IPS-11a (cell line): ENCODE data around the gene CPVL.
"Not testable (repeated sequence)": the region's sequence is repeated elsewhere in the genome, so short reads cannot be mapped to it uniquely, and the experiment has no call there.

Experiments
- H3K4me3 ChIP-seq: one replicate; pipeline ENCODE4 v1.5.1; 2013; ENCODE audit warnings: low read depth, low read length, control low read depth

CPVL gene

GRCh38 chr7:29095631-29096445, 50.5 kb downstream of the CPVL start:
- H3K4me3 ChIP-seq: no peak overlapping the region

GRCh38 chr7:29093091-29093490, 53.2 kb downstream of the CPVL start:
- H3K4me3 ChIP-seq: not testable (repeated sequence)

- H3K4me3 ChIP-seq: no peak overlapping the region
These were observed 54.6 kb downstream of the CPVL start for GRCh38 chr7:29091715-29092114.

GRCh38 chr7:29090836-29091601, 55.3 kb downstream of the CPVL start:
- no peak overlapping the region for H3K4me3 ChIP-seq

GRCh38 chr7:29090151-29090805, 56.1 kb downstream of the CPVL start:
- H3K4me3 ChIP-seq: no peak overlapping the region

GRCh38 chr7:29087840-29088170, 58.5 kb downstream of the CPVL start:
- H3K4me3 ChIP-seq: no peak overlapping the region

- H3K4me3 ChIP-seq: no peak overlapping the region
These were observed 59.8 kb downstream of the CPVL start for GRCh38 chr7:29086545-29086944.

GRCh38 chr7:29084832-29085231, 61.5 kb downstream of the CPVL start:
- no peak overlapping the region for H3K4me3 ChIP-seq

GRCh38 chr7:29080803-29081202, 65.5 kb downstream of the CPVL start:
- no peak overlapping the region for H3K4me3 ChIP-seq

- no peak overlapping the region for H3K4me3 ChIP-seq
These were observed 67.8 kb downstream of the CPVL start for GRCh38 chr7:29078311-29079260.

GRCh38 chr7:29077854-29078253, 68.5 kb downstream of the CPVL start:
- no peak overlapping the region for H3K4me3 ChIP-seq

- H3K4me3 ChIP-seq: no peak overlapping the region
These were observed 69.2 kb downstream of the CPVL start for GRCh38 chr7:29077176-29077575.

GRCh38 chr7:29076631-29077030, 69.7 kb downstream of the CPVL start:
- no peak overlapping the region for H3K4me3 ChIP-seq

GRCh38 chr7:29075606-29076005, 70.7 kb downstream of the CPVL start:
- H3K4me3 ChIP-seq: no peak overlapping the region

- no peak overlapping the region for H3K4me3 ChIP-seq
These were observed 75.0 kb downstream of the CPVL start for GRCh38 chr7:29071203-29071874.

- H3K4me3 ChIP-seq: no peak overlapping the region
These were observed 79.7 kb downstream of the CPVL start for GRCh38 chr7:29066641-29067040.

GRCh38 chr7:29065181-29065857, 81.0 kb downstream of the CPVL start:
- H3K4me3 ChIP-seq: no peak overlapping the region

GRCh38 chr7:29063872-29064271, 82.5 kb downstream of the CPVL start:
- no peak overlapping the region for H3K4me3 ChIP-seq

GRCh38 chr7:29063236-29063635, 83.1 kb downstream of the CPVL start:
- H3K4me3 ChIP-seq: no peak overlapping the region
